DOHH2 (cell line): ENCODE measurements around the gene TTC32.

Source experiments
- EZH2phosphoT487 ChIP-seq: fragments of 200-600 bp; sonication (generic); IDR thresholded peaks from 2 replicates; pipeline ENCODE4 v1.6.1; 2017; ENCODE audit warnings: borderline replicate concordance, mild to moderate bottlenecking, antibody characterized with exemption, low read length, moderate library complexity, mixed read lengths
- TF ChIP-seq, protein P1 (sequence below): fragments of 200-600 bp; sonication (generic); IDR thresholded peaks from one replicate; pipeline ENCODE4 v1.5.1; 2014; ENCODE audit warnings: antibody characterized with exemption, mild to moderate bottlenecking, low read depth, low read length; ENCODE audit not compliant: poor library complexity, severe bottlenecking

DNA sequence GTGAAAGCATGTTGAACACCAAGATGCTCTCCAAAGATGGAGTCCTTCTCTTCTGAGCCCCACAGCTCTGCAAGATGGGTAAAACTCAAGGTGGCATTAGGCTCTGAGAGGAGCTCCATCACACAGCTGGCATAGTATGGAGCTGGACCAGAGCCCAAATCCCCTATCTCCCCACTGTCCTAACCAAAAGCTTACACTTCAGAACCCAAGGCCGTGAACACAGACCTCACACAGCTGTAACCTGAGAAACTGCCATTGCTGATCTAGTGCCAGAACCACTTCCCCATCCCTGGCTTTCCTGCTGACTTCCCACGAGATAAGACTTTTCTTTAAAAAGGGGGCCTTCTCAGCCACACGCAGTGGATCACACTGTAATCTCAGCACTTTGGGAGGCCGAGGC, 25.0 kb downstream of the TTC32 start:
- TF ChIP-seq, protein P1, sequence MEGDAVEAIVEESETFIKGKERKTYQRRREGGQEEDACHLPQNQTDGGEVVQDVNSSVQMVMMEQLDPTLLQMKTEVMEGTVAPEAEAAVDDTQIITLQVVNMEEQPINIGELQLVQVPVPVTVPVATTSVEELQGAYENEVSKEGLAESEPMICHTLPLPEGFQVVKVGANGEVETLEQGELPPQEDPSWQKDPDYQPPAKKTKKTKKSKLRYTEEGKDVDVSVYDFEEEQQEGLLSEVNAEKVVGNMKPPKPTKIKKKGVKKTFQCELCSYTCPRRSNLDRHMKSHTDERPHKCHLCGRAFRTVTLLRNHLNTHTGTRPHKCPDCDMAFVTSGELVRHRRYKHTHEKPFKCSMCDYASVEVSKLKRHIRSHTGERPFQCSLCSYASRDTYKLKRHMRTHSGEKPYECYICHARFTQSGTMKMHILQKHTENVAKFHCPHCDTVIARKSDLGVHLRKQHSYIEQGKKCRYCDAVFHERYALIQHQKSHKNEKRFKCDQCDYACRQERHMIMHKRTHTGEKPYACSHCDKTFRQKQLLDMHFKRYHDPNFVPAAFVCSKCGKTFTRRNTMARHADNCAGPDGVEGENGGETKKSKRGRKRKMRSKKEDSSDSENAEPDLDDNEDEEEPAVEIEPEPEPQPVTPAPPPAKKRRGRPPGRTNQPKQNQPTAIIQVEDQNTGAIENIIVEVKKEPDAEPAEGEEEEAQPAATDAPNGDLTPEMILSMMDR, result no peak
- no peak for TF ChIP-seq EZH2phosphoT487
